Fibroblast of pulmonary artery (primary cell): ENCODE measurements around the gene TCEA3.
"Not testable (repeated sequence)": the region's sequence is repeated elsewhere in the genome, so short reads cannot be mapped to it uniquely, and the experiment has no call there.

Experiments
- DNase-seq: peaks from one replicate; pipeline ENCODE4 v3.0.0-alpha.2; 2010; ENCODE audit warnings: low read depth
- H3K4me3 ChIP-seq: replicated peaks from 2 replicates; pipeline ENCODE4 v1.5.1; 2011; ENCODE audit warnings: low read depth, mild to moderate bottlenecking, control low read depth, low read length, moderate library complexity
- TF ChIP-seq, protein P1 (sequence below): IDR thresholded peaks from 2 replicates; pipeline ENCODE4 v1.5.1; 2011; ENCODE audit warnings: mild to moderate bottlenecking, control low read depth, low read length, inconsistent platforms; ENCODE audit errors: missing control alignments

The TCEA3 gene

DNA sequence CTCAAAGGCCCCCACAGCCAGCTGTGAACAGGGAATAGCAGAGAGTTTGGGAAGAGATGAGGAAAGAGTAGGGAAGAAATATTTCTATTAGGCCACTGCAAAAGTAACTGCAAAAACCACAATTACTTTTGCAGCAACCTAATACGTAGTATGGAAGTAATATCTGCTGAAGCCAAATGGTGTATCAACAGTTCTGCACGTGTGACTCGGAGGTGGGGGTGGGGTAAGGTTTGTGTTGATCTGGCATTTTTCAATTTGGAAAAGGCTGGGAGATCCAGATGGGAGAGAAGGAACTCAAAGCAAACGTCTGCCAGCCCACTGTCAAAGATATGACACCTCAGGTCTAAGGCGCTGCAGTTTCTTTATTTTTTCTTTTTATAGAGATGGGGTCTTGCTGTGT is 43.8 kb downstream of the TCEA3 start:
- DNase-seq: no peak
- TF ChIP-seq, protein P1, sequence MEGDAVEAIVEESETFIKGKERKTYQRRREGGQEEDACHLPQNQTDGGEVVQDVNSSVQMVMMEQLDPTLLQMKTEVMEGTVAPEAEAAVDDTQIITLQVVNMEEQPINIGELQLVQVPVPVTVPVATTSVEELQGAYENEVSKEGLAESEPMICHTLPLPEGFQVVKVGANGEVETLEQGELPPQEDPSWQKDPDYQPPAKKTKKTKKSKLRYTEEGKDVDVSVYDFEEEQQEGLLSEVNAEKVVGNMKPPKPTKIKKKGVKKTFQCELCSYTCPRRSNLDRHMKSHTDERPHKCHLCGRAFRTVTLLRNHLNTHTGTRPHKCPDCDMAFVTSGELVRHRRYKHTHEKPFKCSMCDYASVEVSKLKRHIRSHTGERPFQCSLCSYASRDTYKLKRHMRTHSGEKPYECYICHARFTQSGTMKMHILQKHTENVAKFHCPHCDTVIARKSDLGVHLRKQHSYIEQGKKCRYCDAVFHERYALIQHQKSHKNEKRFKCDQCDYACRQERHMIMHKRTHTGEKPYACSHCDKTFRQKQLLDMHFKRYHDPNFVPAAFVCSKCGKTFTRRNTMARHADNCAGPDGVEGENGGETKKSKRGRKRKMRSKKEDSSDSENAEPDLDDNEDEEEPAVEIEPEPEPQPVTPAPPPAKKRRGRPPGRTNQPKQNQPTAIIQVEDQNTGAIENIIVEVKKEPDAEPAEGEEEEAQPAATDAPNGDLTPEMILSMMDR: no peak
- H3K4me3 ChIP-seq: no peak overlapping the region

DNA sequence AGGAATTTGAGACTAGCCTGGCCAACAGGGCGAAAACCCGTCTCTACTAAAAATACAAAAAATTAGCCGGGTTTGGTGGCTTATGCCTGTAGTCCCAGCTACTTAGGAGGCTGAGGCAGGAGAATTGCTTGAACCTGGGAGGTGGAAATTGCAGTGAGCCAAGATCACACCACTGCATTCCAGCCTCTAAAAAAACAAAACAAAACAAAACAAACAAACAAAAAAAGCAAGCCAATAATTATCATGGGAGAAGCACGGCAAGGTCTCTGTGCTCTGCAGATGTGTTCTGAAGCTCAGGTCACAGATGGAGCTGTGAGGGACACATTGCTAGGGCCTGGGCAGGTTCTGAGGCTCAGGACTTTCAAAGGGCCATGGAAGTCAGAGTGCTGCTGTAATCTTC is 44.3 kb downstream of the TCEA3 start:
- H3K4me3 ChIP-seq, DNase-seq: not testable (repeated sequence)

DNA sequence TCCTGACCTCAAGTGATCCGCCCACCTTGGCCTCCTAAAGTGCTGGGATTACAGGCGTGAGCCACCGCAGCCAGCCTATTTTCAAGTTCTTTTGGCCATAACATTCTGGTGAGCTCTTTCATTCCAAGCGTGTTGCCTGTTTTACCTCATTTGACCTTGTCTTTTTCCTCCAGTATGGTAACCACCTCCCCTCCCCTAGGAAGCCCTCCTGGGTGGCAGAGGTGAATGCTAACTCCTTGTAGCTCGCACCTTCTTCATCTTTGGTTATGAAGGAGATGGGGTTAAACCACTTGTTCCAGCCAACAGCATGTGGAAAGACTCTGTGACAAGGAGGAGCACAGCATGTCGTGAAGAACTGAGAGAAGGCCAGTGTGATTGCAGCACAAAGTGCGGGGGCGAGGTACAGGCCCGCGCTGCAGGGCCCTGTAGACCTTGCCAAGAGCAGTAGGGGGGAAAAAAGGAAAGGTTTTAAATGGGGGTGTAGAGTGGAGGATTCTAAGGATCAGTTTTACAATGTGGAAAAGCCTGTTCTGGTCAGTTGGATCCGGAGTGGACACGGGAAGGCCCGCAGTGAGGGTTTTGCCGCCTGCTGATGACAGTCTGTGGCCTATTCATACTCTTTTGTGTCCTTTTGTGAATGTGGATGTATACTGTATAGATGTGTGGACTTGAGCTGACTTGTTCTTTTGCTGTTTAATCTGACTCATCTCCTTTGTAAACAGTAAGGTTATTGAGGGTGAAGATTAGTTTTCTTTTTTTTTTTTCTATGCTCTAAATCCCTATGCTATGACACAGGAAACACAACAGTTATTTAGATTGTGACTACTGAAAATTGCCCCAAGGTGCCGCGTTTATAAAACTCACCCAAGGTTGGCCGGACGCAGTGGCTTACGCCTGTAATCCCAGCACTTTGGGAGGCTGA is 47.4 kb downstream of the TCEA3 start:
- DNase-seq: peak; percentile 78
- TF ChIP-seq, protein P1: no peak

DNA sequence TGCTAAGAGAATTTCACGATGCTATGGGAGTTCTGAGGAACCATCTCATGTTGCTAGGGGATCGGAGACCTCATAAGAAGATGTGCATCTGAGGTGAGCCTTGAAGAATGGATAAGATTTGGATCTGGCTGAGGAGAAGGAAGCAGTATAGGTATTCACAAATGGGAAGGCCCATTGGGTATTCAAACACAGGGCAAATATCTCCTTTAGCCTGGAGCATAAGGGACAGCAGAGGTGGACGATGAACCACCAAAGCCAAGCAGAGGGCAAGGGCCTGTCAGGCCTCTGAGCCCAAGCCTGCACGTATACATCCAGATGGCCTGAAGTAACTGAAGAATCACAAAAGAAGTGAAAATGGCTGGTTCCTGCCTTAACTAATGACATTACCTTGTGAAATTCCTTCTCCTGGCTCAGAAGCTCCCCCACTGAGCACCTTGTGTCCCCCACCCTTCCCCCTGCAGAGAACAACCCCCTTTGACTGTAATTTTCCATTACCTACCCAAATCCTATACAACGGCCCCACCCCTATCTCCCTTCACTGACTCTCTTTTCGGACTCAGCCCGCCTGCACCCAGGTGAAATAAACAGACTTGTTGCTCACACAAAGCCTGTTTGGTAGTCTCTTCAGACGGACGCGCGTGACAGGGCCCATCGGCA is 50.3 kb downstream of the TCEA3 start:
- not testable (repeated sequence) for DNase-seq, H3K4me3 ChIP-seq

More for the DNA sequence above, 47.4 kb downstream of the TCEA3 start:
- no peak overlapping the region for H3K4me3 ChIP-seq

DNA sequence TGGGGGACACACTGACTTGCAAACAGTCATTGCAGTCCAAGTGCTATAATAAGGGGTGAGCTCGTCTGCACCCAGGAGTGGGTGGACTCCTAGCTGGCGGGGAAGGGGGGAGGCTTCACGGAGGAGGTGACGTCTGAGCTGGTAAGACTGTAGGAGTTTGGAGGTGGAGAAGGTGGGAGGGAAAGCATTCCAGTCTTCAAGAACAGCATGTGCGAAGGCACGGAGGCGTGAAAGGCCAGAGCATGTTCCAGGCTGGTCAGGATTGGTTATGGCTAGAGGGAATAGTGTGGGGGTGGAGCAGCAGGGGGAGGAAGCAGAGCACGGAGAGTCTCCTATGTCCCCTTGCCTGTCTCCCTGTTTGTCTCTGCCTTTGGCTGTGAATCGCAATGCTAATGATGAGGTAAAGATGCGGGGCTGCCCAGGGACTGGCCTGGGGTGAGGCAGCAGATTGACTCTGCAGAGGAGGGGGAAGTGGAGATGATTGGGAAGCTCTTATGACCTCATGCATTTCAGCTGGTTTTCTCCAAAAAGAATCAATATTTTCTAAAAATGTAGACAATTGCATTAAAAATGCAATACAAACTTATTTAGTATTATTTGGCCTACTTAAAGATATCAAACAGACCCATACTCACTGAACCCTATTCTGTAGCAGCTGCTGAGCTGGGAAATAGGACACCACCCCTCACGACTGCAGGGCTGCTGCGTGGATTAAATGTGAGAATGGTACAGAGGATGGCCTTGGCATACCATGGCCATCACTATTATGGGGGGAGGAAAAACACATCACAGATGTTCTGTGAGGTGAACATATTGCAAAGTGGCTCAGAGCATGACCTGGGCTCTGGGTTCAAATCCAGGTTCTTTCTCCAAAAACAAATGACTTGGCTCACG is 52.3 kb downstream of the TCEA3 start:
- no peak overlapping the region for H3K4me3 ChIP-seq
- TF ChIP-seq, protein P1: no peak
- DNase-seq: peak; percentile 28

DNA sequence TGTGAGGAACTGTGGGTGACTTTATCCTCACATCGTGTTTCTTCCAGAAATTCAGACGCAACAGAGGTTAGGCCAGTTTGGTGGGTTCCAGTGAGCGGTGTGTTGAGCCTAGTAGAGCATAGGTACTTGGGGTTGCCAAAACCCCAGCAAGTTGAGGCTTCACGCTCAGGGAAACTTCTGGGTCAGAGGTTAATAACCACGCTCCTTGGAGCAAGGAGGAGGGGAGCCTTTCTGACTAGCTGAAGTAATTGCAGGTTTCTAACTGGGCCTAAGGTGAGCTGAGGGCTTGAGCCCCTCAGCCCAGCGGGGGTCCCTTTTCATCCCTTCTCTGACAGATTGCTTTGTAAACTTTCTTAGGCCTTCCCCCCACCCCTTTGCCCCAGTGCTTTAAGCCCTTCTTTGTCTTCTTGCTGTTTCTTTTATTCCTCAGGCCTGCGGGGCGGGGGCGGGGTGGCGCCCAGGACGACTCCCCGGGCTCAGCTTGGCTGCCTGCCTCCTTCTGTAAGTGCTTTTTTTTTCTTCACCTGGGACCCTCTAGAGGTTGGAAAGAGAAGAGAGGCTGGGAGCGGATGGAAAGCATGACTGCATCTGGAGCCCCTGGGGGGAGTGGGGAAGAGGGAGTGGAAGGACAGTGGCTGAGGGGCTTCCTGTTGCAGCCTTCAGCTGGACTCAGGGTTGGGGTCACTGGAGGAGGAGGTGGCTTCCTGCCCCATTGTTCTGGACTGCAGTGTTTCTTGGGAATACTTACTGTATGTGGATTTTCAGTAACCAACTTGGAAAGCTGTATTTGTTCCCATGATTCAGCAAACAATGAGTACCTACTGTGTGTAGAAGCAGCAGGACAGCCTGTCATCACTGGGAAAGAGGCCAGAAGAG is 53.6 kb downstream of the TCEA3 start:
- peak overlapping the region; percentile 98 for H3K4me3 ChIP-seq
- DNase-seq: peak; percentile 79
- TF ChIP-seq, protein P1: peak; percentile 29

DNA sequence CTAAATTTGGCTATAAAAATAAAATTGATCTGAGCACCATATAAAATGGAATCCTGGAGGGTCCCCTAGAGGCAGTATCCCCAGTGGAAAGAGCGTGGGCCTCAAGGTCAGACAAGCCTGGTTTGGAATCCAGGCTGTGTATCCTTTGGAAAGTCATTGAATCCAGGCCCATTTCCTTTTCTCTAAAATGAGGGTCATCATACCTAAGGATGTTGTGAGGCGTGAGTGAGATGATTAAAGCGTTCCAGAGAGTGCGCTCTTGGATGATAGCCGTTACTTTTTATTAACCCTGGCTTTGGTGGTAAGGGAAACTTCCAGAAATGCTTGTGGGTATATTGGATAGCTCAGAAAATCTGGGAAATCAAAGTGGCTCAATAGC is 54.2 kb downstream of the TCEA3 start:
- no peak for DNase-seq
- peak overlapping the region; percentile 98 for H3K4me3 ChIP-seq

More for the DNA sequence above, 54.2 kb downstream of the TCEA3 start:
- TF ChIP-seq, protein P1: no peak
